Measurements from ENCODE around the gene CDRT15L2. TPM values are rescaled to one million over a fixed set of nuclear protein-coding genes. Genes with fewer than 3 reads are reported as not detected.
"Not testable (repeated sequence)": the region's sequence is repeated elsewhere in the genome, so short reads cannot be mapped to it uniquely, and the experiment has no call there.

CDRT15L2 gene
- total RNA-seq, 4 donors from 2014 or later = not detected

DNA sequence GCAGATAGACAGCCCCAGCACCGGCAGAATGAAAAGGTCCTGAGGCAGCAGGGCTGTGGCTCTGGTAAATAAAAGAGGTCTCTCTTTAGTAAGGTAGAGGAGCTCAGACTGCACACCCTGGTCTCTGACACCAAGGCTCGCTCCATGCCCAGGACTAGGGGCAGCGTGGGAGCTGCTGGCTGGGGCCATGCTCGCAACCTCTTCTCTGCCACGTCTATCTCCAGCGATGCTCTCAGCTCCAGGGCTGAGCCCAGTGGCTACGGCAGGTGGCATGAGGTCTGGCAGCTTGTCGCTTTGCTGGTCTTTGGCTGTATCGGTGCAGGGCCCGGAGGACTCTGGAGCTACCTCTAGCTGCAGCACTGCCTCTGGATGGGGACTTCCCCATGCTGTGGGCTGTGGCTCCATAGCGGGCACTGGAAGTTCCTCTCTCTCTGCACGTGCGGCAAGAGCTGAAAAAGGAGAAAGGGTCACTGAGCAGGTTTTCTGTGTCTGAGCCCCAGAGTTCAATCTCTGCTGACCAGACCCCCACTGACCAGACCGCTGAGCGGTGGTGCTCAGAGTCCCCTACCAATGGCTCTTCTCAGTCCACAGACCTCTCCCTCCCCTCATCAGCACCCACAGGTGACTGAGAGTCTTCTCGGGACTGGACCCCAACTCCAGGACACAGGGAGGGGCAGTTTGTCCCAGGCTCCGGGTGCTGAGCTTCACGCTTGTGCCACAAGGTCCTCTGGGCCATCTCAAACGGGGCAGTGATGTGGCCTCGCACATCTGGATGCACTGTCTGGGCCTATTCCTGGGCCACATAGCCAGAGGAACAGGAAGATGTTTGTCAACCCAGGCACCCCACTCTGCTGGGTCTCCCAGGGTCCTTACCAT lies 24.2 kb upstream of the CDRT15L2 start:
- H3K27me3 ChIP-seq; H3K4me1 ChIP-seq; intact Hi-C loops (cut with DNase I); DNase-seq; H3K27ac ChIP-seq; H3K4me3 ChIP-seq; H3K9me3 ChIP-seq; H3K36me3 ChIP-seq: not testable (repeated sequence)
- WGBS, 2 donors = 80% methylated on average over 1 of the region's 20 CpGs; no CpG with 5 or more reads in 1 of the 2 donors

DNA sequence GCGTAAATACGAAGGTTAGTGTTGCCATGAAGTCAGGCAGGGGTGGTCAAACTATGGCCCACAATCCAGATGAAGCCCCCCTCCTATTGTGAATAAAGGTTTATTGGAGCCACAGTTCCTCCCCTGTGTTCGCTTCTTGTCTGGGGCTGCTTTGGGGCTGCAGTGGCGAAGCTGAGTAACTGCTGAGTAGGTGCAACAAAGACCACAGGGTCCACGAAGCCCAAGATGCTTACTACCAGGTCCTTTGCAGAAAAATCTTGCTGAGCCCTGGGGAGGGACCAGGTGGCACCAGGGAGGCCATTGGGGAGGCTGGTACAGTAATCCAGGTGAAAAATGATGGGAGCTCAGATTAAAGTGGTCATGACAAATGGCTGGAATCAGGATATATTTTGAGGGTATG lies 21.4 kb upstream of the CDRT15L2 start:
- H3K27ac ChIP-seq; H3K36me3 ChIP-seq; DNase-seq; H3K4me3 ChIP-seq; H3K9me3 ChIP-seq; H3K4me1 ChIP-seq; H3K27me3 ChIP-seq; intact Hi-C loops (cut with DNase I): not testable (repeated sequence)
- WGBS, 2 donors = 71 to 78% methylated on average over 4 to 5 of the region's 5 CpGs

DNA sequence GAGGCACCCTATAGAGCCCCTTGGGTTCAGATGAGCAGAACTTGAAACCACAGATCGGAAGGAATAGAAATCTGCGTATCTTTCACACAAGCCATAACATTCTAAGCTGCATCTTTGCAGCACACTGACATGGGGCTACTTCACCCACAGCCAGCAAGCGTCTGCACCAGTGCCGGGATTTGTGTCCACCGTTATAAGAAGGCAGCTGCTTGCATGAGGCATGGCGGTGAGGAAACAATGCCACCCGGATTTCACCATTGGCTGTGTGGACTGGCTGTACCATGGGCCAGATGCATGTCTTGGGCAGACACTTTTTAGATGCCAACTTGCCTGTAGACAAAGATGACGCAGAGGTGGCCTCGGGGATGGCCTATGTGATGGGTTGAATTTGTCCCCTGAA lies 20.5 kb upstream of the CDRT15L2 start:
- intact Hi-C loops (cut with DNase I) = not testable (repeated sequence)
- 83 to 89% methylated on average over 2 to 9 of the region's 9 CpGs for WGBS, 2 donors

DNA sequence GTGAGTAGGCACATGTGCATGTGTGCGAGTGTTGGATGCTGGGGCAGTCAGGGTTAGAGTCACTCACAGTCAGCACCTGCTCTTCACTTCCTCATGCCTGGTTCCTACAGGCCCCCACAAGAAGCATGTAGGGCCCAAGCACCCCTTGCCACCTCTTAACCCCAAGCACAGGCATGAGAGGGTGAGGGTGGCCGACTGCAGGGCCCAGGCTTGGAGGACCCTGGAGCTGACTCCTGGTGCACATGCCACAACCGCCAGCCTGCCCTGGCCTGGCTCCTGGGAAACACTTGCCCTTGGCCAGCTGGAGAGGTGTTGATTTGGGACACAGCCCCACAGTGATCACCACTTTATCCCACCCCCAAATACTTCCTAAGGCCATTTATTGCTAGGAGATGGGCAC lies 16.9 kb upstream of the CDRT15L2 start:
- TF ChIP-seq, protein P1, sequence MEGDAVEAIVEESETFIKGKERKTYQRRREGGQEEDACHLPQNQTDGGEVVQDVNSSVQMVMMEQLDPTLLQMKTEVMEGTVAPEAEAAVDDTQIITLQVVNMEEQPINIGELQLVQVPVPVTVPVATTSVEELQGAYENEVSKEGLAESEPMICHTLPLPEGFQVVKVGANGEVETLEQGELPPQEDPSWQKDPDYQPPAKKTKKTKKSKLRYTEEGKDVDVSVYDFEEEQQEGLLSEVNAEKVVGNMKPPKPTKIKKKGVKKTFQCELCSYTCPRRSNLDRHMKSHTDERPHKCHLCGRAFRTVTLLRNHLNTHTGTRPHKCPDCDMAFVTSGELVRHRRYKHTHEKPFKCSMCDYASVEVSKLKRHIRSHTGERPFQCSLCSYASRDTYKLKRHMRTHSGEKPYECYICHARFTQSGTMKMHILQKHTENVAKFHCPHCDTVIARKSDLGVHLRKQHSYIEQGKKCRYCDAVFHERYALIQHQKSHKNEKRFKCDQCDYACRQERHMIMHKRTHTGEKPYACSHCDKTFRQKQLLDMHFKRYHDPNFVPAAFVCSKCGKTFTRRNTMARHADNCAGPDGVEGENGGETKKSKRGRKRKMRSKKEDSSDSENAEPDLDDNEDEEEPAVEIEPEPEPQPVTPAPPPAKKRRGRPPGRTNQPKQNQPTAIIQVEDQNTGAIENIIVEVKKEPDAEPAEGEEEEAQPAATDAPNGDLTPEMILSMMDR (IDR thresholded peaks at IDR 0.05) = no peak
- intact Hi-C loops (cut with DNase I) = no loop called here
- H3K4me3 ChIP-seq = no peak overlapping the region
- no peaks in the 10 kb centered on the region for H3K9me3 ChIP-seq
- no peak overlapping the region for H3K27ac ChIP-seq
- no peaks in the 10 kb centered on the region for H3K36me3 ChIP-seq
- H3K4me1 ChIP-seq = no peaks in the 10 kb centered on the region
- WGBS, 2 donors = 89 to 100% methylated on average over 1 of the region's 3 CpGs
- DNase-seq = no peak
- H3K27me3 ChIP-seq = no peaks in the 10 kb centered on the region

More for the DNA sequence above, 20.5 kb upstream of the CDRT15L2 start:
- not testable (repeated sequence) for H3K4me3 ChIP-seq, H3K36me3 ChIP-seq, H3K27ac ChIP-seq, DNase-seq, H3K9me3 ChIP-seq, H3K4me1 ChIP-seq, H3K27me3 ChIP-seq

DNA sequence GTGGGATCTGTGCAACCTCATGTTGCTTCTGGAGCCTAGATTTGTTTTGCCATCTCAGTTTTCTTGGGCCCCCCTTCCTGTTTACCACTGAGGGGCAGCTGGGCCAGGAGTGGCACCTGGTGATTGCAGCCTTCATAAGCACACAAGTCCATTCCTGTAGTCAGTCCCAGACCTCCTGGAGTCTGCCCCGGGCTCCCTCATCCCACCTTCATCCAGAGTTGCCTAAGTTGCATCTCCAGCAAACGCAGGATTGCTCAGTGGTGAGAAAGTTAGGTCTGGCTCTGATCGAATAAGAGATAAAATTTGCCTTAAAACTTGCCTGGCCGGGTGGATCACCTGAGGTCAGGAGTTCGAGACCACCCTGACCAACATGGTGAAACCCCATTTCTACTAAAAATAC lies 14.3 kb upstream of the CDRT15L2 start:
- H3K4me1 ChIP-seq; H3K36me3 ChIP-seq; H3K27me3 ChIP-seq; H3K9me3 ChIP-seq; H3K4me3 ChIP-seq; DNase-seq; intact Hi-C loops (cut with DNase I); H3K27ac ChIP-seq: not testable (repeated sequence)
- WGBS, 2 donors = 62 to 91% methylated on average over 2 to 4 of the region's 5 CpGs

DNA sequence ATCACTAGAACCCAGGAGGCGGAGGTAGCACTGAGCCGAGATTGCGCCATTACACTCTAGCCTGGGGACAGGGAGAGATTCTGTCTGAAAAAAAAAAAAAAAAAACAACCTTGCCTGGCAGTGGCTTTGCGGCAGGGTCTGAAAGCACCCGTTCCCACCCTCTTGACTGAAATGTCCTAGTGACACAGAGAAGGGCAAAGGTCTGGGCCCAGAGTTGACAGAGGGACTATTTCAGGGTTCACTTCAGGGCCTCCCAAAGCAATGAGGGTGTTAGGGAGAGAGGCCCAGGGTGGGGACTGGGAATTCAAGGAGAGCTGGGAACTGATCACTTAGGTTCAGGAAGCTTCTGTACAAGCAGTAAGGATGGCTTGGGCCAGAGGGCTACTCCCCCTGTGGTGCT lies 13.8 kb upstream of the CDRT15L2 start:
- H3K27me3 ChIP-seq = no peaks in the 10 kb centered on the region
- intact Hi-C loops (cut with DNase I) = no loop called here
- no peak overlapping the region for H3K27ac ChIP-seq
- no peak for DNase-seq
- TF ChIP-seq, protein P1 (IDR thresholded peaks at IDR 0.05) = no peak
- no peak for TF ChIP-seq POLR2A (IDR thresholded peaks at IDR 0.05)
- H3K9me3 ChIP-seq = no peaks in the 10 kb centered on the region
- no peaks in the 10 kb centered on the region for H3K36me3 ChIP-seq
- H3K4me1 ChIP-seq = no peaks in the 10 kb centered on the region
- no peak overlapping the region for H3K4me3 ChIP-seq
- whole genome bisulfite sequencing, 2 donors = 94 to 100% methylated on average over 2 to 5 of the region's 5 CpGs

DNA sequence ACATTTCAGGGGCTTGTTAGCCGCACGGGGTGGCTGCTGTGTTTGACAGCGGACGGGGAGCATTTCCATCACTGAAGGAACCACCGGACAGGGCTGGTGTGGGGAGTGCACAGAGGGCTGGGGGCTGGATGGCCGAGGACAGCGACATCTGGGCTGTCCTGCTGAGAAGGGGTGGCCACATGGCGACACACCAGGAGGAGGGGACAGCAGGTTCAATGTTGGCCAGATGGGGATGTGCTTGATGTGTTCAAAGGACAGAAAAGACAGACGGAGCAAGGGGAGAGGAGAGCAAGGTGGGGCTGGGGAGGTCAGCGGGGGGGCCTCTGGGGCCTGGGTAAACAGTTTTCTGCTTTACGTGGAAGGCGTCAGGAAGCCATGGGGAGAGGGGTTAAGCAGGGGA lies 12.8 kb upstream of the CDRT15L2 start:
- H3K4me1 ChIP-seq; H3K27me3 ChIP-seq; intact Hi-C loops (cut with DNase I); H3K4me3 ChIP-seq; H3K9me3 ChIP-seq; DNase-seq; H3K36me3 ChIP-seq; H3K27ac ChIP-seq: not testable (repeated sequence)
- WGBS, 2 donors = 69 to 75% methylated on average over 12 of the region's 12 CpGs

DNA sequence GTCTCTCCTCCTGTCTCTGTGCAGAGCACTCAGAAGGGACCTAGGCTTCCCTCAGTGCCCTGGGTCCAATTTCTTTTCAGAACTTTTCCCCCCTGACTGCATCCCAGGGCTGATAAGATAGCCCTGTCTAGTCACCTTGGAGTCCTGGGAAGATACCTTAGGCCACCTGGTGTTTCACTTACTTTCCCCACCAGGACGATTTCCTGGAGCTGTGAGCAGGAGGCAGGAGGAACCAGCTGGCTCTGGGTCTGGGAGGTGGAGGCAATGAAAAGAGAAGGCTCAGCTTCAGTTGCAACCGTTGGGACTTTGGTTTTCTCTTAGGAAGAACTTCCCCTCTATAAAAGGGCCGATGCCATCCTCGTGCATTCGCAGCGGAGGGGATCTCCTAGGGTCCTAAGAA lies 12.1 kb upstream of the CDRT15L2 start:
- H3K9me3 ChIP-seq; H3K27me3 ChIP-seq; intact Hi-C loops (cut with DNase I); H3K27ac ChIP-seq; H3K4me1 ChIP-seq; DNase-seq; H3K36me3 ChIP-seq; H3K4me3 ChIP-seq: not testable (repeated sequence)
- 59 to 63% methylated on average over 4 of the region's 6 CpGs for WGBS, 2 donors

DNA sequence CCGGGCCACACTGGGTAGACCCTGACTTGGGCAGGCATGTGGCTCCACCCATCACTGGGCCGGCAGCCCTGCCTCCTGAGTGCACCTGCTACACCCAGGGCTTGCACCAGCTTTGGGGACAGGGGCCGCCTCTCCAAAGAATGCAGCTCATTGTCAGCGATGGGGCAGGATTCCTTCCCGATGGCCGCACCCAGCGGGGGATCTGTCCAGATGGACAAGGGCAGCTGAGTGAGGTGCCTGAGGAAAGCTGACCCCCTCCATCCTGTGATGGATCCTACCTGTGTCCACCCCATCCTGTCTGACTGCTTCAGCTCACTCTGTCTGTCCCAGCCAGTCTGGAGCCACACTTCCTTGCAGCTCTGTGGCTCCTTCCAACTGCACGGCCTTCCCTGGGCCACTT lies 10.9 kb upstream of the CDRT15L2 start:
- H3K36me3 ChIP-seq; intact Hi-C loops (cut with DNase I); H3K9me3 ChIP-seq; H3K4me1 ChIP-seq; H3K27ac ChIP-seq; DNase-seq; H3K4me3 ChIP-seq; H3K27me3 ChIP-seq: not testable (repeated sequence)
- 71 to 78% methylated on average over 3 to 7 of the region's 8 CpGs for WGBS, 2 donors

DNA sequence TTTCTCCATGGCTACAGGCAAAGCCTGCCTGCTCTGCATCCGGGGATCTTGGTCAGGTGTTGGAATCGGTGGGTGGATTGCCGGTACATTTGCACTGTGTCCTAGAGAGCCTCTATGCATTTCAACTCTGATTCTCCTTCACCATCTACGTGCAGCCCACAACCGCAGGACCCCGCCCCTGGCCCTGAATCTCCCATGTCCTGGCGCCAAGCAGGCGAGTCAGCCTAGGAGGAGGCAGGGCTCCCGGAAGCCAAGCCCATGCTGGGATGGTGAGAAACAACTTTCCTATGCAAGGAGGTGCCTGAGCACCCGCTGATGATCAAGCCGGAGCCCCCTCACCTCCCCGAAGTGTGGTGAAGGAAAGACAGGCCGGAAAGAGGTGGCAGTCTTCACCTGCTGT lies 7.9 kb upstream of the CDRT15L2 start:
- H3K9me3 ChIP-seq; H3K4me3 ChIP-seq; H3K27me3 ChIP-seq; H3K4me1 ChIP-seq; H3K27ac ChIP-seq; intact Hi-C loops (cut with DNase I); H3K36me3 ChIP-seq; DNase-seq: not testable (repeated sequence)
- 91% methylated on average over 4 of the region's 13 CpGs; no CpG with 5 or more reads in 1 of the 2 donors for WGBS, 2 donors

DNA sequence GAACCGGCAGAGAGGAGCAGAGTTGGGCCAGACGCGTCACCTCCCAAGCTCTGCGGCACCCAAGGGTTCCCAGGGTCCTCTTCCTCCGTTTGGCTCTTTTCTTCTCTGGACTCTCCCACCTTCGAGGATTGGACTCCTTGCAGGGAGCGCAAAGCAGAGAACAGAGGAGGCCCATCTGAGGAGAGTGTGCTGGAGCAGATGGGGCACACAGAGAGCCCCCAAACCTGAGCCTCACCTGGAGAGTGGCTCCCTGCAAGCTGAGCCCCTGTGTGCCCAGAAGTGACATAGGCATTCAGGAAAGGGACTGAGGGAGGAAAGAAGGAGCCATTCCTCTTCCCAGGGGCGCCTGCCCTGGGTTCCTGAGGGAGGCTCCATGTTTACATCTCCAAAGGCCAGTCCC lies 6.3 kb upstream of the CDRT15L2 start:
- H3K4me3 ChIP-seq; DNase-seq; H3K9me3 ChIP-seq; H3K36me3 ChIP-seq; H3K4me1 ChIP-seq; intact Hi-C loops (cut with DNase I); H3K27me3 ChIP-seq; H3K27ac ChIP-seq: not testable (repeated sequence)
- WGBS, 2 donors = 70% methylated on average over 2 of the region's 8 CpGs; no CpG with 5 or more reads in 1 of the 2 donors
